Activated CD8-positive, alpha-beta memory T cell treated with anti-CD3 and anti-CD28 coated beads, Interleukin-2, amount 10 ng/mL, durations not matched to agents 7 days and 5 days (primary cell): ENCODE results near the gene PLSCR3. TPM values are rescaled to one million over a fixed set of nuclear protein-coding genes. Genes with fewer than 3 reads are reported as not detected.

ENCODE experiments used
- ATAC-seq: fragments of 150-1000 bp; cut with Tn5 transposase; one replicate; pipeline ENCODE4 v1.10.0; 2021; ENCODE audit warnings: moderate library complexity
- CTCF ChIA-PET: fragments of 350-600 bp; sonication (Branson Sonifier 250); formaldehyde crosslinking; loops from one replicate; lab custom pipeline; 2021; ENCODE audit warnings: antibody characterized with exemption; lab: Charles Lee
- DNase-seq: peaks from one replicate; pipeline ENCODE4 v3.0.0-alpha.2; 2020
- H3K27ac Mint-ChIP-seq: one replicate; pipeline ENCODE4 v1.8.0; 2021; ENCODE audit warnings: mild to moderate bottlenecking, mixed read lengths
- H3K27me3 Mint-ChIP-seq: one replicate; pipeline ENCODE4 v1.8.0; 2021; ENCODE audit warnings: mixed read lengths
- H3K36me3 Mint-ChIP-seq: one replicate; pipeline ENCODE4 v1.8.0; 2021; ENCODE audit warnings: mild to moderate bottlenecking, mixed read lengths
- H3K4me1 Mint-ChIP-seq: one replicate; pipeline ENCODE4 v1.8.0; 2021; ENCODE audit warnings: mixed read lengths
- H3K4me3 Mint-ChIP-seq: one replicate; pipeline ENCODE4 v1.8.0; 2021; ENCODE audit warnings: mild to moderate bottlenecking, moderate library complexity, mixed read lengths
- H3K9me3 Mint-ChIP-seq: one replicate; pipeline ENCODE4 v1.8.0; 2022; ENCODE audit warnings: low read depth, mixed read lengths
- total RNA-seq, 2 experiments: library from RNA; stranded (reverse); gene quantifications; one replicate each; pipeline ENCODE4 v1.2.3, GENCODE V29; 2021

PLSCR3 gene
- total RNA-seq, 2 experiments from 2014 or later: 65.5 to 74.2 TPM

- peak; percentile 92 for DNase-seq
- Mint-ChIP-seq H3K4me3 (no peak overlapping the region), H3K27ac (no peak overlapping the region), H3K9me3 (no peaks in the 10 kb centered on the region), H3K4me1 (peaks cover 35% of the 10 kb centered on the region), H3K36me3 (peaks cover 6% of the 10 kb centered on the region), H3K27me3 (no peaks in the 10 kb centered on the region)
- CTCF ChIA-PET: interaction anchor here (0.6 to 6.7 kb wide), 52 partner anchors 10 to 360 kb away, joined by 3 to 88 read pairs (median 4); partner anchors contain the start of genes ACAP1, NEURL4, PLSCR3 and POLR2A
- peak; percentile 73 for ATAC-seq
Measured at GRCh38 chr17:7356072-7356549, 38.2 kb downstream of the PLSCR3 start.

DNA sequence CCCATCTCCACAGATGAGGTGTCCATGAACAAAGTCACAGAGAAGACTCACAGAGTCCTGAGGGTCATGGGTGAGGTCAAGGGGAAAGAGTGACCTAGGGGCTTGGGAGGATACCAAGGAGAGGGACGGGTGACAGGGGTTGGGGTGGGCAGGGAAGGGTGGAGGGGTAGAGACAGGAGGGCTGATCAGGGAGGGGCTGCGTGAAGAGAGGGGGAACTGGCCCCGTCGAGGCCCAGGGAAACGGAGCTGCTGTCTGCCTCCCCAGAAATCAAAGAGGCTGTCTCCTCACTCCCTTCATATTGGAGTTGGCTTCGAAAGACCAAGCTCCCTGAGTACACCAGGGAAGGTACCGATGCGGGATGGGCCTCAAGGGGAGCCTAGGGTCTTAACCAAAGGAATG lies 38.8 kb downstream of the PLSCR3 start:
- no peaks in the 10 kb centered on the region for H3K27me3 Mint-ChIP-seq
- H3K27ac Mint-ChIP-seq: no peak overlapping the region
- H3K4me1 Mint-ChIP-seq: peaks cover 40% of the 10 kb centered on the region
- H3K4me3 Mint-ChIP-seq: no peak overlapping the region
- ATAC-seq (no peak), DNase-seq (no peak)
- peaks cover 8% of the 10 kb centered on the region for H3K36me3 Mint-ChIP-seq
- H3K9me3 Mint-ChIP-seq: no peaks in the 10 kb centered on the region
- CTCF ChIA-PET: interaction anchor here (0.6 to 6.7 kb wide), 49 partner anchors 10 to 361 kb away, joined by 3 to 88 read pairs (median 4); partner anchors contain the start of genes ACAP1, NEURL4, PLSCR3 and POLR2A

GRCh38 chr17:7355053-7355452 lies 39.3 kb downstream of the PLSCR3 start, which contains the start of gene TMEM95:
Gene TMEM95, plus strand, starts transcription at chr17:7355156. Its CDS starts 49 bp downstream, at chr17:7355205.
- H3K4me1 Mint-ChIP-seq: peaks cover 43% of the 10 kb centered on the region
- peak within 1 kb of the TSS; percentile 18 for H3K27ac Mint-ChIP-seq
- no peak for ATAC-seq
- H3K4me3 Mint-ChIP-seq: no peak within 1 kb of the TSS
- peak; percentile 42 for DNase-seq
- CTCF ChIA-PET: interaction anchor here (0.8 to 6.7 kb wide), 18 partner anchors 10 to 334 kb away, joined by 3 to 88 read pairs (median 8); partner anchors contain the start of genes ACAP1, NEURL4, SENP3 and SLC2A4
- no peaks in the 10 kb centered on the region for H3K27me3 Mint-ChIP-seq
- peaks cover 11% of the 10 kb centered on the region for H3K36me3 Mint-ChIP-seq
- H3K9me3 Mint-ChIP-seq: no peaks in the 10 kb centered on the region

- DNase-seq: peak; percentile 48
- H3K4me3 Mint-ChIP-seq: no peak overlapping the region
- CTCF ChIA-PET: interaction anchor here (1.0 to 6.7 kb wide), 11 partner anchors 9 to 335 kb away, joined by 3 to 88 read pairs (median 10); partner anchors contain the start of genes ACAP1, NEURL4, SENP3 and SLC2A4
- ATAC-seq: no peak
- H3K4me1 Mint-ChIP-seq: peaks cover 49% of the 10 kb centered on the region
- H3K27me3 Mint-ChIP-seq: no peaks in the 10 kb centered on the region
- H3K36me3 Mint-ChIP-seq: peaks cover 14% of the 10 kb centered on the region
- peak overlapping the region; percentile 18 for H3K27ac Mint-ChIP-seq
- H3K9me3 Mint-ChIP-seq: no peaks in the 10 kb centered on the region
Measured at GRCh38 chr17:7354262-7354843, 40.0 kb downstream of the PLSCR3 start.

GRCh38 chr17:7352910-7353635 lies 41.3 kb downstream of the PLSCR3 start:
- Mint-ChIP-seq H3K36me3 (peaks cover 23% of the 10 kb centered on the region), H3K9me3 (no peaks in the 10 kb centered on the region), H3K27ac (peak overlapping the region; percentile 82), H3K27me3 (no peaks in the 10 kb centered on the region), H3K4me3 (peak overlapping the region; percentile 78), H3K4me1 (peaks cover 54% of the 10 kb centered on the region)
- peak; percentile 43 for DNase-seq
- CTCF ChIA-PET: interaction anchor here (1.0 to 6.7 kb wide), 8 partner anchors 17 to 335 kb away, joined by 3 to 88 read pairs (median 16); partner anchors contain the start of genes ACAP1, NEURL4, SENP3 and SLC2A4
- no peak for ATAC-seq

DNA sequence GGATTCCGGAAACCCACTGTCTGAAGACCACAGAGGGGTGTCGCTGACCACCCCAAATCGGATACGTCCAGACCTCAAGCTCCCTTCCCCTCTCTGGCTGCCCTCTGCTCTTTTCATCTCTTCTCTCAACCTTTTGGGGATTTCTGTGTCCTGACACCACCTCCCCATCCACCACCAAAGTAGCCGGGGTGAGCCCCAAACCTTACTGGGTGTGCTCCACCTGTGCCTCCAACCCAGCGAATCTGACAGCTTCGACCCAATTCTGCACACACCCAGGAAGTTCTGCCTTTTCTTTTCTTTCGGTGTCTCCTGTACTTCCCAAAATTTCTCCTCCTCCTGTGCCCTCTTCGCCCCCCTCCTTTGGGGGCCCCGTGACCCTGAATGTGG lies 41.8 kb downstream of the PLSCR3 start:
- ATAC-seq (no peak), DNase-seq (no peak)
- H3K4me1 Mint-ChIP-seq: peaks cover 54% of the 10 kb centered on the region
- CTCF ChIA-PET: interaction anchor here (1.1 to 6.7 kb wide), 5 partner anchors 16 to 335 kb away, joined by 3 to 88 read pairs (median 9); partner anchors contain the start of genes ACAP1, SLC2A4, TMEM102 and TP53
- no peaks in the 10 kb centered on the region for H3K27me3 Mint-ChIP-seq
- peaks cover 25% of the 10 kb centered on the region for H3K36me3 Mint-ChIP-seq
- H3K4me3 Mint-ChIP-seq: peak overlapping the region; percentile 78
- H3K9me3 Mint-ChIP-seq: no peaks in the 10 kb centered on the region
- peak overlapping the region; percentile 82 for H3K27ac Mint-ChIP-seq

GRCh38 chr17:7351665-7352502 lies 42.4 kb downstream of the PLSCR3 start, which contains the start of gene KCTD11:
Gene KCTD11, plus strand, starts transcription at chr17:7352162.
- Mint-ChIP-seq H3K4me3 (peak within 1 kb of the TSS; percentile 78), H3K9me3 (no peaks in the 10 kb centered on the region), H3K27me3 (no peaks in the 10 kb centered on the region), H3K27ac (peak within 1 kb of the TSS; percentile 86), H3K36me3 (peaks cover 30% of the 10 kb centered on the region), H3K4me1 (peaks cover 56% of the 10 kb centered on the region)
- DNase-seq: peak; percentile 91
- peak; percentile 69 for ATAC-seq
- CTCF ChIA-PET: interaction anchor here (1.0 to 6.7 kb wide), 10 partner anchors 15 to 336 kb away, joined by 3 to 88 read pairs (median 9); partner anchors contain the start of genes ACAP1, SENP3, TMEM102 and TP53

- H3K36me3 Mint-ChIP-seq: peaks cover 42% of the 10 kb centered on the region
- peaks cover 34% of the 10 kb centered on the region for H3K4me1 Mint-ChIP-seq
- H3K27ac Mint-ChIP-seq: peak overlapping the region; percentile 1
- H3K27me3 Mint-ChIP-seq: no peaks in the 10 kb centered on the region
- ATAC-seq: no peak
- CTCF ChIA-PET: interaction anchor here (0.7 to 4.8 kb wide), 5 partner anchors 12 to 92 kb away, joined by 3 to 61 read pairs (median 10); partner anchors contain the start of genes ACAP1 and NEURL4
- no peak for DNase-seq
- H3K9me3 Mint-ChIP-seq: no peaks in the 10 kb centered on the region
- no peak overlapping the region for H3K4me3 Mint-ChIP-seq
Measured at GRCh38 chr17:7348478-7349242, 45.7 kb downstream of the PLSCR3 start.

DNA sequence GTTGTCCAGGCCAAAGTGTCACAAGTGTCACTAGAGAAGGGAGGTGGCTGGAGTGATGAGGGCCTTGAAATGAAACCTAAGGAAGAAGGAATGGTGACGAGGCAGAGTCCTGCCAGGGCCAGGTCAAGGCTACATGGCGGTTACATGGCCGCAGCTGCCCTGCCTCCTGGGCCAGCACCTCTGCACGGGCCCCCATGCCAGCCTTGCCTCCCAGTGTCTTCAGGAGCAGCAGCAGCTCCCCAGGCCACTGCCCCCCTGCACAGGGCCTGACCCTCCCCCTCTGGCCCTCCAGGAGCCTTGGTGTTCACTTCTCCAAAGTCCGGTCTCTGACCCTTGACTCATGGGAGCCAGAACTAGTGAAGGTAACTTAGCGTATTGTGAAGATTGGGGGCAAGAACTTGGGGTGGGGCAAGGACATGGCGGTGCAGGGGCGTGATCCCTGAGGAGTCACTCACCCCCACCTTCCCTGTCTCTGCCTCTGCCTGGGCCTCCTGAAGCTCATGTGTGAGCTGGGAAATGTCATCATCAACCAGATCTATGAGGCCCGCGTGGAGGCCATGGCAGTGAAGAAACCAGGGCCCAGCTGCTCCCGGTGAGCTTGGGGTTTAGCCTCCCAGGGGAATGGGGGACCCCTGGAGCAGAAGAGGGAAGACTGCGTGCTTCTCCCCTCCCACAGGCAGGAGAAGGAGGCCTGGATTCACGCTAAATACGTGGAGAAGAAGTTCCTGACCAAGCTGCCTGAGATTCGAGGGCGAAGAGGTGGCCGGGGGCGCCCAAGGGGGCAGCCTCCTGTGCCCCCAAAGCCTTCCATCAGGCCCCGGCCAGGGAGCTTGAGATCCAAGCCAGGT lies 46.5 kb downstream of the PLSCR3 start:
- Mint-ChIP-seq H3K27ac (no peak overlapping the region), H3K36me3 (peaks cover 44% of the 10 kb centered on the region), H3K9me3 (no peaks in the 10 kb centered on the region), H3K27me3 (no peaks in the 10 kb centered on the region), H3K4me1 (peaks cover 33% of the 10 kb centered on the region), H3K4me3 (no peak overlapping the region)
- DNase-seq (no peak), ATAC-seq (no peak)
- CTCF ChIA-PET: interaction anchor here (1.1 to 4.8 kb wide), 4 partner anchors 11 to 93 kb away, joined by 5 to 61 read pairs (median 14); partner anchors contain the start of genes ACAP1 and NEURL4

GRCh38 chr17:7346761-7347614 lies 47.3 kb downstream of the PLSCR3 start:
- no peaks in the 10 kb centered on the region for H3K9me3 Mint-ChIP-seq
- DNase-seq (no peak), ATAC-seq (no peak)
- H3K4me1 Mint-ChIP-seq: peaks cover 28% of the 10 kb centered on the region
- CTCF ChIA-PET: interaction anchor here (0.7 to 4.8 kb wide), 8 partner anchors 8 to 51 kb away, joined by 4 to 61 read pairs (median 10); partner anchors contain the start of genes ACAP1, NEURL4 and TMEM95
- no peak overlapping the region for H3K27ac Mint-ChIP-seq
- H3K36me3 Mint-ChIP-seq: peaks cover 44% of the 10 kb centered on the region
- H3K27me3 Mint-ChIP-seq: no peaks in the 10 kb centered on the region
- H3K4me3 Mint-ChIP-seq: no peak overlapping the region
